GM10266 (cell line): ENCODE results near the gene ZNF622.
"Not testable (repeated sequence)": the region's sequence is repeated elsewhere in the genome, so short reads cannot be mapped to it uniquely, and the experiment has no call there.

Source experiments
- DNase-seq: peaks from one replicate; pipeline ENCODE4 v3.0.0; 2012; ENCODE audit errors: extremely low spot score
- CTCF ChIP-seq: IDR thresholded peaks from 2 replicates; pipeline ENCODE4 v1.5.1; 2012; ENCODE audit warnings: mild to moderate bottlenecking, low read depth; ENCODE audit not compliant: control insufficient read depth, insufficient read depth; ENCODE audit errors: missing control alignments

ZNF622 gene

GRCh38 chr5:16455668-16456067 is 9.9 kb downstream of the ZNF622 start:
- DNase-seq = no peak
- no peak for TF ChIP-seq CTCF

GRCh38 chr5:16454686-16455085 is 10.9 kb downstream of the ZNF622 start:
- DNase-seq = no peak
- no peak for TF ChIP-seq CTCF

- DNase-seq = no peak
- no peak for TF ChIP-seq CTCF
These were observed 12.0 kb downstream of the ZNF622 start for GRCh38 chr5:16453609-16454008.

- no peak for TF ChIP-seq CTCF
These were observed 15.4 kb downstream of the ZNF622 start for GRCh38 chr5:16450163-16450562.

GRCh38 chr5:16446993-16447392 is 18.6 kb downstream of the ZNF622 start:
- no peak for DNase-seq
- no peak for TF ChIP-seq CTCF

More at GRCh38 chr5:16450163-16450562, 15.4 kb downstream of the ZNF622 start:
- DNase-seq = no peak

DNA sequence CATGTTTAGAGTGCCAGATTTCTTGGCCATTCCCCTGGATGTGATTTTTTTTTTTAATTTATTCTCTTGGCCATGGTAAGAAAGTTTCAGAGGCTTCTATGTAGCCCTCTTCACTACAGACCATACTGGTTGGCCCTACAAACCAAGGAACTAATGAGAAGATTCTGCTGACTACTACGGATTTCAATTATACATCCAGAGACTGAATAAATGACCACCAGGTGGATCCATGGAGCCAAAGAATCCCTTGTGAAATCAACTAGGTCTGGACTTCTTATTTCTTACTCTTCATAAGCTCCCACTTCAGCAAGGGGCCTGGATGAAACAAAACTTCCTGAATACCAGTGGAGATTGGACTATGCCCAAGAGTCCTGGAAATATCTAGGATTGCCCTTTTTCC is 27.6 kb downstream of the ZNF622 start:
- TF ChIP-seq CTCF = no peak

DNA sequence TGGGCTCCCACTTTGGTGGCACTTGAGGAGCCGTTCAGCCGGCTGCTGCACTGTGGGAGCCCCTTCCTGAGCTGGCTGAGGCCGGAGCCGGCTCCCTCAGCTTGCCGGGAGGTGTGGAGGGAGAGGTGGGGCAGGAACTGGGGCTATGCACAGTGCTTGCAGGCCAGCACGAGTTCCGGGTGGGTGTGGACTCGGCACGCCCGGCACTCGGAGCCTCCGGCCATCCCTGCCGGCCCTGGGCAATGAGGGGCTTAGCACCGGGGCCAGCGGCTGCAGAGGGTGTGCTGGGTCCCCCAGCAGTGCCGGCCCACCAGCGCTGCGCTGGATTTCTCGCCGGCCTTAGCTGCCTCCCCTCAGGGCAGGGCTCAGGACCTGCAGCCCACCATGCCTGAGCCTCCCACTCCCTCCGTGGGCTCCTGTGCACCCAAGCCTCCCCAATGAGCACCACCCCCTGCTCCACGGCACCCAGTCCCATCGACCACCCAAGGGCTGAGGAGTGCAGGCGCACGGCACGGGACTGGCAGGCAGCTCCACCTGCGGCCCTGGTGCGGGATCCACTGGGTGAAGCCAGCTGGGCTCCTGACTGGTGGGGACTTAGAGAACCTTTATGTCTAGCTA is 29.4 kb downstream of the ZNF622 start:
- not testable (repeated sequence) for DNase-seq

More for the DNA sequence above, 27.6 kb downstream of the ZNF622 start:
- DNase-seq = no peak

GRCh38 chr5:16431490-16431889 is 34.1 kb downstream of the ZNF622 start:
- no peak for DNase-seq
- TF ChIP-seq CTCF = no peak
